Activated T-helper 1 cell treated with Interleukin-2 at 50 U/mL for 16 hours (primary cell): ENCODE data around the gene FNDC7.
A peak's percentile ranks its signal among the peaks of the same experiment; 100 is the strongest.
"Not testable (repeated sequence)": the region's sequence is repeated elsewhere in the genome, so short reads cannot be mapped to it uniquely, and the experiment has no call there.

Experiments
- DNase-seq: peaks from one replicate; pipeline ENCODE4 v3.0.0-alpha.2; 2020; ENCODE audit warnings: low read depth

The FNDC7 gene

GRCh38 chr1:108699375-108700332 is 13.1 kb upstream of the FNDC7 start:
- DNase-seq: no peak

DNA sequence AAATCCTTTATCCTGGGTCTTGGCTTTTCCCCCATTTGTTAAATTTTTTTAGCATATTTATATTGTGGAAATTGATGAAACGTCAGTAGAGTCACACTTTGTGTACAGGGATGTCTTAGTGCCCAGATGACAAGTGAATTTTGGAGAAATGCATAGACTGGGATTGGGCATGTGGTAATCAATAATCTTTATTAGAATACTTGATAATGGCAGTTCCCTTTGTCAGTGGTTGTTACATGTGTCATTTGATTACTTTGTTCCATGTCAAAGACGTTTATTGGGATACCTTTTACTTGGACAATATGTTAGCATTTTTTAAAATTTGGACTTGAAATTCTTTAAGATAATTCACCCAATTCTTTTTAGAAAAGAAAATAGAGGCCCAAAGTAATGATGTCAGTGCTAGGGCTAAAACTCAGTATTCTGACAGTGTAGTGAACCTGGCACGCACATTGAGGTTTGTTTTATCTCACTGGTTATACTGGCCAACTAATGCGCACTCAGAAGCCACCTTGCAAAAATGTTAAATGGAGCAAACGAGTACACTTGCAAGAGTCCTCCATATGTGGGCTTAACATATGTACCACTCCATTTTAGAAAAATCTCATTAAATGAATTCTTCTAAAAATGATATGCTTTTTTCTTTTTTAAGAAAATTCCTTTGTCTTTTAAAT is 11.4 kb upstream of the FNDC7 start:
- no peak for DNase-seq

GRCh38 chr1:108702109-108702508 is 10.6 kb upstream of the FNDC7 start:
- not testable (repeated sequence) for DNase-seq

- DNase-seq: no peak
Measured at GRCh38 chr1:108703939-108704338, 8.8 kb upstream of the FNDC7 start.

DNA sequence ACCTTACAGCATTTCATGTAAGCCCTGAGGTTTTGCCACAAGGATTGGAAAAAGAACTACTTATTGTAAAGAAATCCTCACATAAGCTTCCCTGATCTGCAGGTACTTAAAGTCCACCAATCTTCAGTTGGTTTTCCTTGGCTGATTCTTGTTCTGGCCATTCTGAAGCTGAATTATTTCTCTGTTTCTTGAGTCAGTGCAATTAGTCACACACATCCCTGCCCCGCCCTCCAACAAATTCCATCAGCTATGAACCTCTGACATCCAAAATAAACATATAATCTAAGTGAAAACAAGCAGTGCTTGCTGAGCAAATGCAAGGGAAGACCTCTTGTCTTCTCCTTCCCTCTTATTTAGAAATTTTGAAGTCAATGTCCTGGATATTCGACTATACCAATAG is 8.2 kb upstream of the FNDC7 start:
- no peak for DNase-seq

DNA sequence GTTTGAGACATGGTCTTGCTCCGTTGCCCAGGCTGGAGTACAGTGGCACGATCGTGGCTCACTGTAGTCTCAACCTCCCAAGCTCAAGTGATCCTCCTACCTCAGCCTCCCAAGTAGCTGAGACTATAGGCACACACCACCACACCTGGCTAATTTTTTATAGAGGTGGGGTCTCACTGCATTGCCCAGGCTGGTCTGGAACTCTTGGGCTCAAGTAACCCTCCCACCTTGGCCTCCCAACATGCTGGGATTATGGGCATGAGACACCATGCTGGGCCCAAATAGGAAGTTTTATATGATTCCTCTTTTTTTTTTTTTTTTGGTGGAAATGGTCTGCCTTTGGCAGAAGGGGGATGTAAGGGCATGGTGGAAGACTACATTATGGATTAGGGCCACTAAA is 6.1 kb upstream of the FNDC7 start:
- DNase-seq: no peak

DNA sequence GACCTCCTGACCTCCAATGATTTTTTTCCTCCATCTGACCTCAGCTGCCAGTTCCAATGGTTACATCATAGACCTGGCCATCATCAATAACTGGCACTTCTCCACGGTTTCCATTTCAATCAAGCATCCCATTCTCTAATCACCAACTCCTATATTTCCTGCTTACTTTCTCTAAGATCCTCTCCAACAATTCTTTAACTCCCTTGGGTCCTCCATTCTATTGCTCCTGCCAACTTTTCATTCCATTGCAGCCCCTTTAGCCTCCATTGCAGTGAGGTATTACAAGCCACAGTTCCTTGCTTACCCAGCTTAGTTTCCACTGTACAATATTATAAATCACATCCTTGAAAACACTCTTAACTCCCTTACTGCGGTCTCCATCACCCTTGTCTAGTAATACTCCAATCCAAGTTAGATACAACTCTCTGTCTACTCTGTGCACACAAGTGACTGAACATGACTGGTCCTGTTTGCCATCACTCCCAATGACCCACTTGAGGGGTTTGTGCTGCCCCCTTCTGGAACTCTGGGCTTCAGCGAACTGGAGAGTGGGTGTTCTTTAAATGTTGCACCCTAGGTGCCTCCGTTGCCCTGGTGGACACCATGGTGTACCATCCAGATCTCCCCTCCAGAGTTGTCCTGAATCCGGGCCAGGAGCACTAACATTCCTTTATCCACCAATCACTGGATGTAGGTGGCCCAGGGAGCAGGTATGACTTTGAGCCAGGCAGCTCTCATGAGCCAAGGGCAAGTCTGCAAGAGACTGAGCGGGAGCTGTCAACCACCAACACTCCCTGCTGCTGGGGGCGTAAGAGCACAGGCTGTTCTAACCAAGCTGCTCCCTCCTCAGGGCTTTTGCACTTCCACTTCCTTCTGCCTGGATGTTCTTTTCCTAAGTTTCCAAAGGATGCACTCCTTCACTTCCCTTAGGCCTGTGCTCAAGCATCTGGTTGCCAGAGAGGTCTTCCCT is 3.7 kb upstream of the FNDC7 start:
- DNase-seq: peak; percentile 42

DNA sequence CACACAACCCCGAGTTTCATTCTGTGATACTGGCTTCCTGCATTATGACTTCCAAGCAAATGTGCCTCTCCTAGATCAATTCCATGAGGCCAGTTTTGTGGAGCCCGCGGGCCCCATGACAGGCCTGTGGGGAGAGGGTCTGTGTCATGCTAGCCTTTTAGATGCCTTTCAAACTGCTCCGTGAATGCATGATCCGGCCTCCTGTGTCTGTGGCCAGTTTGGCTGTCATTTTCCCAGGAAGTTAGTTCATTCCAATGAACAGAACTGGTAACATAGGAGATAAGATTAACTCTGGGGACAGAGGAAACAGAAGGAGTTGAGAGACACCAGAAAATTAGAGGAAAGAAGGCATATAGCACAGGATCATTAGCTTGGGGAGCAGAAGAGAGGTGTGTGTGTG is 3.2 kb downstream of the FNDC7 start:
- no peak for DNase-seq

GRCh38 chr1:108716437-108717230 is 3.9 kb downstream of the FNDC7 start:
- no peak for DNase-seq

DNA sequence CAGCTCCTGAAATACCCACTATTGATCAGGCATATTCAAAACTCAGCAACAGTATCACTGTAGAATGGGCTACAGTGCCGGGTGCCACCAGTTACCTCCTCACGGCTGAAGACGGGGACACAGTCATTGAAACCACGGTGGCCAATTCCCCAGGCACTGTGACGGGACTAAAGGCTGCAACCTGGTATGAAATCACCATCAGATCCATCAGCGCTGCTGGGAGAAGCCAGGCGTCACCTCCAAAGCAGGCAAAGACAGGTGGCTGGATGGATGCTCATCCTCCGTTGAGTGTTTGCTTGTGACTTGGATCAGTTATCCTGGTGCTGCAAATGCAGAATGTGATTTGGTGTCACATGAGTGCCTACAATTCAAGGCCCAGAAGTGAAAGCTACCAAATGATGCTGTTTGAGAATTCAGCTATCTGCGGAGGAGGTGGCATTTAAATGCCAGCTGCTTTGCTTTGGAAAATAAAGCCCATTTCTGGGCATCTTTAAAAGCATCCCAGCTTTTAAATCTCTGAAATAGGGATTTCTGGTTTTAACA is 5.1 kb downstream of the FNDC7 start:
- no peak for DNase-seq

DNA sequence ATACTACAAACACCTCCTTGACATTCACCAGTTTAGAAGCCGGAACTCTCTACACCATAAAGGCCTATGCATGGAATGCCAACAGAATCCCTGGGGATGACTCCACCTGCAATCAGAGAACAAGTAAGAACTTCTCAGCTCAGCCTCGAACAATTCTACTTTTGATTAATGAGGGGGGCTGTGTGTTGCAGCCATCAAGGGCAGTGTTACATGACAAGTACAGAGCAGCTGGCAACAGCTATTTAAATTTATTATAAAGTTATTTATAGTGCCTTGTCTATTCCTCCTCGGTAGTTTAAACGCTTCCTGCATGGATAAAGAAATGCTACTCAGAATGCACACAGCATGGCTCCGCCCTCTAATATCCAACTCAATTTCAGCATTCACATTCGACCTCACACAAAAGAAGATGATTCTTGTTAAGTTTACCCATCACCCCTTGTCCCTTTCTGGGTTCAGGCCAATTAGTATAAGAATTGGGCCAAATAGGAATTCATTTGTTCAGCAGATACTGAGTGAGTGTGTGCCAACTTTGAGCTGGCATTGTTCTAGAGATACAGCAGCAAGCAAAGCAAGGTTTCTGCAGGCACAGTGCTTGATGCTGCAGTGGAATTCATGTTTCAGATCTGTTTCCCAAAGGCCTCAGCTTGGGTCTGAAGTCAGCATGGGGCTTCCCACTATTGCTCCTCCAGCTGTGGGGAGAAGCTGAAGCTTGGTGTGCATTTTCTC is 6.4 kb downstream of the FNDC7 start:
- no peak for DNase-seq

DNA sequence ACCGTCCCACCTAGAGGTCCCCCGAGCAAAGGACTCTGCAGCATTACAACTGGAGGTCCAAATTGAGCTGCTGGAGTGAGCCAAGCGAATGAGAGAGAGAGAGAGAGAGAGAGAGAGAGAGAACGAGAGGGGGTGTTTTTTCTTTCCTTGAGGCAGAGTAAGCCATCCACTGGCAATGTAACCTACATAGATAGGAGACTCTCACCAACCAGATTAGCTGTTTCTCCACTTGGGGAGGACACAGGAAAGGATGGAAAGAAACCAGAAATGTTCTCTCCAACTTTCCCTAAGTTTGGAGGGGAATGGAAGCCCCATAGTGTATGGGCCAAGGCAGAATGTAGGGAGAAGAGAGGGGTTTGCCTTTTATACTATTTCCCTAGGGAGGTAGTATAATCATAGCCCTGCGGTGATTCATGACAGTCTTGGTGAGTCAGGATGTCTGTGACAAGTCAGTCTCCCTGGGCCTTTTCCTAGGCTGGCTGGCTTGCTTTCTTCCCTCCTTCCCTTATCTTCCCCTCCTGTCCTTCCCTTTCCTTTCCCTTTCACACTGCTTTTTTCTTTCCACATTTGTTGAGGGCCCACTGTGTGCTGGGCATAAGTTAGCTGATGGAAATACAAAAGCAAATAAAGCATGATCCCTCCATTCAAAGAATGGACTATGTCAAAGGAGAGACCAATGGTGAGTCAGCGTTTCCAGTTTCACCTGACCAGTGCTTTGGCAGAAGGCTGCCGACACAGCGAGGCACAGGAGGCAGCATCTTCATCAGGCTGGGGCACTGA is 7.1 kb downstream of the FNDC7 start:
- DNase-seq: no peak

DNA sequence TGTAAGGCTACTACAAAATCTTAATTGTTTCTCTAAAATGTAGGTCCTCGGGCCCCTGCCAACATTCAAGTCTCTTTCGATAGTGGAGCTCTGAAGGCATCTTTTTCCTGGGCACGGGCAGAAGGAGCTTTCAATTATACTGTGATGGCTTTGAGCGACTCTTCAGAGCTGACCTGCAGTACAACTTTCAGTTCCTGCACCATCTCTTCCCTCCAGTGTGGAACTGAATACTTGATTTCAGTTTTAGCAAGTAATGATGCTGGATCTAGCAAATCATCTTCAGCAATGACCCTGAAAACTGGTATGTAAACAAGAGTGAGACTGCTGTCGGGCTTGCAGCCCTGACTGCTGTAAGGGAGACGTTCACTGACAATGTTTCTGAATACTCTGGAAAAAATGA is 9.6 kb downstream of the FNDC7 start:
- no peak for DNase-seq

- DNase-seq: no peak
Measured at GRCh38 chr1:108725906-108726305, 13.2 kb downstream of the FNDC7 start.

GRCh38 chr1:108728327-108728923 is 15.7 kb downstream of the FNDC7 start:
- no peak for DNase-seq

- no peak for DNase-seq
Measured at GRCh38 chr1:108729481-108729880, 16.8 kb downstream of the FNDC7 start.

DNA sequence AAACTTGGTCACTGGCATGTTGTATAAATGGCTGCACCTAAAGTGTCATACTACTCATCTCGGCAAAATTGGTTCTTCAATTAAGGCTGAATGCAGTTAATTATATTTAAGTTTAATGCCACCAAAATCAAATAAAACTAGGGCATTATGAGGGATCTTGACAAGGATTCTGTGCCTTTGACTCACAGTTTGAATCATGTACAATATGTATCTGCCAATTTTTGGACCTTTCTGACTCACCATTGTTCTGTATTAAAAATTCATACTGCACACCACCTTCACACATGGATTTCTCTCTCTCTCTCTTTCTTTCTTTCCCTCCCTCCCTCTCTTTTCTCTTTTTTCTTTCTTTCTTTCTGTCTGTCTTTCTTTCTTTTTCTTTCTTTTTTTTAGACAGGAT is 19.7 kb downstream of the FNDC7 start:
- no peak for DNase-seq

DNA sequence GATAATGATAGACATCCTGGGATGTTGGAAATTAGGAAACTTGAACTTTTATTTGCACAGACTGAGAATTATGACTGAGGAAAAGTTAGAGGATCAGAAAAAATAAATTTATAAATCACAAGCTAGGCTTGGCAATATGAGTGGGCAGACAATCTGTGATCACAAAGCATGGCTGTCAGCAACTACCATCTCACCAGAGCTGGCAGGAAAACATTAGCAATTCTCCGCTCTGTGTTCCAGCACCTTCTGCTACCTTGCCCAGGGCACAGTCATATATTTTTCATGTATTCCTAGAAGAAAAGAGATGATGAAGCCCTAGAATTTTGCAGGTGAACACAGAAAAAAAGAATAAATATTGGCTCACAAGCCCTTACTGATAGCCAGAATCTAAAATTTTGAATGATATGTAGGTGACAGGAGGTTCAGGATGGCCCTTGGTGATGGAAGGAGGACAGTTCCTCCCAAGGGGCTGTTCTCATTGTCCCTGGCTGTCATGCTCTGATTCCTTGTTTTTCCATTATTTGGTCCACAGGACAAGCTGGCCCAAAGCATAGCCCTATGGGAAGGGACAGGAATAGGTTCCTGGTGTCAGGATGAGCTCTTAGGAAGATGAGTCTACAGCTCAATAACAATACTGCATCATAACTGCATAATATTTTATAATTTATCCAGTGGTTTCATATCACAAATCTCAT is 21.6 kb downstream of the FNDC7 start:
- no peak for DNase-seq

DNA sequence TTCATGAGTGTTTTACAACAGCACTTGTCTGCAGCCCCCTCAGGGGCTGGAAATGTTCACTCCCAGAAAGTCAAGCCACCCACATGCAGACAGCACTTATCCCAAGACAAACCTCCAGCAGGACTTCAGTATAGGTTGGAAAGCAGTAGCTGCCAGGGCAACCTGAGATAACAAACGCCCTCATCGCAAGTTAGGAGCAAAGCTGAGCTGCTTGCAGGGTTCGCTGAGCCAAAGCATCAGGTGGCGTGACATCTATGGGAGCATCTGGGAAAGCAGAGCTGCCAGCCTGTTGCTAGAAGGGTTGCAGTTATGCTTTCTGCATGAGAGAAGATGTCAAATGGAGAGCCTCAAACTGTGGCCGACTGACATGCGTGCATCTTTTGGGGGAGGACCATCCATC is 29.5 kb downstream of the FNDC7 start:
- no peak for DNase-seq
